Lung (tissue), 12 donors: ENCODE data around the gene PKHD1. TPM values are rescaled to one million over a fixed set of nuclear protein-coding genes. Genes with fewer than 3 reads are reported as not detected.

Experiments
- ATAC-seq: fragments of 200-7000 bp; cut with Tn5 transposase; one replicate; pipeline ENCODE4 v1.9.1; 2020; ENCODE audit warnings: moderate number of reproducible peaks; ENCODE audit not compliant: insufficient read depth, low FRiP score
- DNase-seq, 3 donors: peaks; one replicate each; pipeline ENCODE4 v3.0.0-alpha.2; 2013 to 2017
- H3K27ac ChIP-seq, 2 donors: one replicate each; pipeline ENCODE4 v1.5.1; 2013; ENCODE audit warnings: mild to moderate bottlenecking in 2 of 2, moderate library complexity in 2 of 2, control low read depth in 1 of 2, inconsistent platforms in 1 of 2, low read depth in 1 of 2, low read length in 1 of 2
- H3K27me3 ChIP-seq, 3 donors: one replicate each; pipeline ENCODE4 v1.5.1; 2013; ENCODE audit warnings: low read length in 2 of 3; ENCODE audit not compliant: control insufficient read depth in 3 of 3, insufficient read depth in 3 of 3
- H3K36me3 ChIP-seq, 4 donors: one replicate each; pipeline ENCODE4 v1.5.1; 2013; ENCODE audit warnings: low read length in 4 of 4, mild to moderate bottlenecking in 1 of 4, moderate library complexity in 1 of 4; ENCODE audit not compliant: control insufficient read depth in 4 of 4, insufficient read depth in 4 of 4
- H3K4me1 ChIP-seq, 5 donors: one replicate each; pipeline ENCODE4 v1.5.1; 2013; ENCODE audit warnings: low read length in 5 of 5, mild to moderate bottlenecking in 2 of 5, moderate library complexity in 1 of 5; ENCODE audit not compliant: control insufficient read depth in 5 of 5, insufficient read depth in 5 of 5
- H3K4me3 ChIP-seq: one replicate; pipeline ENCODE4 v1.5.1; 2013; ENCODE audit warnings: mild to moderate bottlenecking, control low read depth, moderate library complexity
- H3K9ac ChIP-seq, 2 donors: one replicate each; pipeline ENCODE4 v1.5.1; 2013; ENCODE audit warnings: low read length in 2 of 2, control low read depth in 1 of 2; ENCODE audit not compliant: insufficient read depth in 1 of 2
- H3K9me3 ChIP-seq, 4 donors: one replicate each; pipeline ENCODE4 v1.5.1; 2013; ENCODE audit warnings: low read length in 3 of 4, mild to moderate bottlenecking in 1 of 4, moderate library complexity in 1 of 4; ENCODE audit not compliant: control insufficient read depth in 4 of 4, insufficient read depth in 3 of 4
- WGBS, 2 donors: extraction: QIAGEN DNeasy Blood & Tissue Kit; methylation state at CpG; one replicate each; pipeline ENCODE4 v1.1.7; 2013; 5-methylcytosine and 5-hydroxymethylcytosine counted together
- polyA plus RNA-seq, 2 donors: library from polyadenylated mRNA; stranded (reverse); fragments of 200-250 nt; gene quantifications; one replicate each; pipeline ENCODE4 v1.2.1, GENCODE V29; 2013
- total RNA-seq, 2 donors: library from RNA; depleted of rRNA in 1 of 2; stranded (reverse); fragments of >200 nt in 1 of 2; gene quantifications; one replicate each; pipeline ENCODE4 v1.2.1, GENCODE V29; 2014 to 2021
- TF ChIP-seq, protein P1 (sequence below): IDR thresholded peaks from 2 replicates; pipeline ENCODE4 v1.5.1; 2012; ENCODE audit warnings: mild to moderate bottlenecking; ENCODE audit errors: control extremely low read depth, extremely low read depth
- donor health status: control.
- donor health status: control.
- donor health status: Bipolar disorder and iron deficiency.
- donor health status: healthy.
- donor health status: DM: yes; HTN: yes; CAD: no.

Gene PKHD1
- total and polyA plus RNA-seq, 4 donors: 0.01 to 6.1 (median 0.09) TPM

DNA sequence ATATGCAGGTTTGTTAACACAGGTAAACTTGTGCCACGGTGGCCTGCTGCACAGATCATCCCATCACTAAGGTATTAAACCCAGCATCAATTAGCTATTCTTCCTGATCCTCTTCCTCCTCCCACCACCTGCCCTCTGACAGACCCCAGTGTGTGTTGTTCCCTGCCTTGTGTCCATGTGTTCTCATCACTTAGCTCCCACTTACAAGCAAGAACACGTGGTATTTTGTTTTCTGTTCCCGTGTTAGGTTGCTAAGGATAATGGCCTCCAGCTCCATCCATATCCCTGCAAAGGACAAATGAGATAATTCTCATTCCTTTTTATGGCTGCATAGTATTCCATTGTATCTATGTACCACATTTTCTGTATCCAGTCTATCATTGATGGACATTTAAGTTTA is 294.0 kb downstream of the PKHD1 start:
- Histone ChIP-seq H3K9ac (no peak overlapping the region), H3K4me3 (no peak overlapping the region), H3K4me1 (no peaks in the 10 kb centered on the region), H3K27me3 (no peaks in the 10 kb centered on the region), H3K9me3 (peaks cover 0 to 2% (median 0%) of the 10 kb centered on the region in 4 donors), H3K27ac (no peak overlapping the region), H3K36me3 (no peaks in the 10 kb centered on the region)
- TF ChIP-seq, protein P1, sequence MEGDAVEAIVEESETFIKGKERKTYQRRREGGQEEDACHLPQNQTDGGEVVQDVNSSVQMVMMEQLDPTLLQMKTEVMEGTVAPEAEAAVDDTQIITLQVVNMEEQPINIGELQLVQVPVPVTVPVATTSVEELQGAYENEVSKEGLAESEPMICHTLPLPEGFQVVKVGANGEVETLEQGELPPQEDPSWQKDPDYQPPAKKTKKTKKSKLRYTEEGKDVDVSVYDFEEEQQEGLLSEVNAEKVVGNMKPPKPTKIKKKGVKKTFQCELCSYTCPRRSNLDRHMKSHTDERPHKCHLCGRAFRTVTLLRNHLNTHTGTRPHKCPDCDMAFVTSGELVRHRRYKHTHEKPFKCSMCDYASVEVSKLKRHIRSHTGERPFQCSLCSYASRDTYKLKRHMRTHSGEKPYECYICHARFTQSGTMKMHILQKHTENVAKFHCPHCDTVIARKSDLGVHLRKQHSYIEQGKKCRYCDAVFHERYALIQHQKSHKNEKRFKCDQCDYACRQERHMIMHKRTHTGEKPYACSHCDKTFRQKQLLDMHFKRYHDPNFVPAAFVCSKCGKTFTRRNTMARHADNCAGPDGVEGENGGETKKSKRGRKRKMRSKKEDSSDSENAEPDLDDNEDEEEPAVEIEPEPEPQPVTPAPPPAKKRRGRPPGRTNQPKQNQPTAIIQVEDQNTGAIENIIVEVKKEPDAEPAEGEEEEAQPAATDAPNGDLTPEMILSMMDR: no peak
- ATAC-seq (no peak), DNase-seq (no peak)
- WGBS, 2 donors: 87 to 94% methylated on average over 3 of the region's 3 CpGs

DNA sequence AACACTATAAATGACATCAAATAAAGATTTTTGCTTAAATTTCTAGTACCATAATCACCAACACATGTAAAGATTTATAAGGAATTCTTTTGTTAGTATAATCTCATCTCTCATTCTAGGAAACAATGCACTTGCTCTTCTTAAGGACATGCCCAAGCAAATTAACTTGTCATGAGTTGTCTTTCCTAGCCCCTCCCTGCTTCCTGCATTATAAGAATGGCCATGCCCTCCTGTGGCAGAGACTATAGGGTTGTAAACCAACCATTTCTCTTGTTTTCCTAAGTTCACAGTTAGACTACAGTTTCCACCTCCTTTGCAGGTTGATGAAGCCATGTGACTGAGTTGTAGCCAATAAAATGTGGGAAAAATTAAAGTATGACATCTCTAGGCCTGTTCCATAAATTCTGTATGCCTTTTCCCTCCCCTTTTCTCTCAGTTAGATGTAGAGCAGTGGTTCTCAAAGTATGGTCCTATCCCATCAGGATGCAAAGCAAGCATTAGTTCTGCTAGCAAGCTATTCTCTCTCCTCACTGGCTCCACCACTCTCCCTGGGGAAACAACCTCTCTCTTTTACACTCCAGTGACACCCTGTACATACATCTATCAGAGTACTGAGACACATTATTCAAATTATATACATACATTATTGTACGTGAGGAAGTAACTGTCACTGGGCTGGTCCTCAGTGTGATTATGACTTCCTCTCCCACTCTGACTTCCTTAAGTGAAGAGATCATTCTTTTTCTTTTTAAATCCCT is 295.0 kb downstream of the PKHD1 start:
- DNase-seq (no peak), ATAC-seq (no peak)
- peaks cover 0 to 2% (median 0%) of the 10 kb centered on the region in 4 donors for H3K9me3 ChIP-seq
- no peaks in the 10 kb centered on the region for H3K27me3 ChIP-seq
- WGBS, 2 donors: 31 to 49% methylated on average over 1 of the region's 1 CpG
- H3K27ac ChIP-seq: no peak overlapping the region
- TF ChIP-seq, protein P1: no peak
- no peaks in the 10 kb centered on the region for H3K36me3 ChIP-seq
- no peaks in the 10 kb centered on the region for H3K4me1 ChIP-seq
- H3K9ac ChIP-seq: no peak overlapping the region
- no peak overlapping the region for H3K4me3 ChIP-seq

DNA sequence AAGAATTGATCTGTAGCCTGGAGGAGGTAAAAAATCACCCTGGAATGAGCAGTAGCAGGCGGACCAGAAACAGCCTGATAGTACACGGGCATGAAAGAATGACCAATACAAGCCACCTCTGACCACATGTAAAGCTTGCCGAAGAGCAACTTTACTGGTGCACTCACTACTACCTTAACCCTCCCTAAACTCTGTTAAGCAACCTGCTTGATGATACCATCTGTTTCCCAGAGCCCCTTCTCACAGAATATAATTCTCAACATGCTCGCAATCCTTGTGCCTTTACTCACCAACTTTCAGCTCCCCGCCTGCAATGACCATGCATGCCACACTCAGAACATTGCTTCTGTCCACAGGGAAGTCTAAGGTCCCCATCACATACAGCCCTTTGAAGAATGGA is 296.5 kb downstream of the PKHD1 start:
- H3K9me3 ChIP-seq: peaks cover 0 to 2% (median 0%) of the 10 kb centered on the region in 4 donors
- no peaks in the 10 kb centered on the region for H3K27me3 ChIP-seq
- H3K4me1 ChIP-seq: no peaks in the 10 kb centered on the region
- no peak for ATAC-seq
- H3K36me3 ChIP-seq: no peaks in the 10 kb centered on the region
- no peak for DNase-seq
- TF ChIP-seq, protein P1: no peak
- H3K27ac ChIP-seq: no peak overlapping the region
- WGBS, 2 donors: 76 to 90% methylated on average over 5 of the region's 5 CpGs
- H3K9ac ChIP-seq: no peak overlapping the region
- no peak overlapping the region for H3K4me3 ChIP-seq
